H1 (cell line): ENCODE data around the gene NUP205. TPM values are rescaled to one million over a fixed set of nuclear protein-coding genes. Genes with fewer than 3 reads are reported as not detected.

Source experiments
- CTCF ChIA-PET: fragments of 300-600 bp; sonication (Branson Sonifier 250); formaldehyde crosslinking; loops from one replicate; lab custom pipeline; 2021; ENCODE audit not compliant: partially characterized antibody; lab: Charles Lee
- POLR2A ChIA-PET: fragments of 300-600 bp; sonication (Branson Sonifier 250); formaldehyde crosslinking; loops from one replicate; lab custom pipeline; 2021; ENCODE audit warnings: inconsistent platforms; ENCODE audit not compliant: partially characterized antibody; lab: Charles Lee
- DNase-seq, 2 experiments: peaks; one replicate each; pipeline versions ENCODE4 v3.0.0 to v3.0.0-alpha.2; 2010 to 2022; ENCODE audit warnings: low spot score in 2 of 2, low read depth in 1 of 2, mixed read lengths in 1 of 2
- FAIRE-seq: peaks from 2 replicates; lab custom pipeline; 2011; peaks lifted over from hg19 to GRCh38; lab: Jason Lieb, UNC
- H2AFZ ChIP-seq: 2 replicates; pipeline ENCODE4 v1.8.1; 2012; ENCODE audit warnings: low read length, inconsistent platforms
- H2AK5ac ChIP-seq: 2 replicates; pipeline ENCODE4 v1.6.1; 2013; ENCODE audit warnings: low read depth, low read length
- H2BK120ac ChIP-seq: replicated peaks from 2 replicates; pipeline ENCODE3; 2013; ENCODE audit warnings: low read depth, low read length, inconsistent platforms
- H2BK12ac ChIP-seq: 2 replicates; pipeline ENCODE4 v1.6.1; 2013; ENCODE audit warnings: low read depth, low read length
- H2BK15ac ChIP-seq: 2 replicates; pipeline ENCODE4 v1.6.1; 2013; ENCODE audit warnings: low read length
- H2BK20ac ChIP-seq: 2 replicates; pipeline ENCODE4 v1.6.1; 2013; ENCODE audit warnings: low read length
- H2BK5ac ChIP-seq: 2 replicates; pipeline ENCODE4 v1.6.1; 2013; ENCODE audit warnings: low read depth, low read length
- H3K14ac ChIP-seq: 2 replicates; pipeline ENCODE4 v1.6.1; 2013; ENCODE audit warnings: inconsistent platforms; ENCODE audit not compliant: insufficient read length
- H3K18ac ChIP-seq: 2 replicates; pipeline ENCODE4 v1.6.1; 2013; ENCODE audit warnings: low read length; ENCODE audit errors: extremely low read depth
- H3K23ac ChIP-seq: 2 replicates; pipeline ENCODE4 v1.6.1; 2013; ENCODE audit warnings: inconsistent platforms; ENCODE audit not compliant: insufficient read length
- H3K23me2 ChIP-seq: 2 replicates; pipeline ENCODE4 v1.6.1; 2013; ENCODE audit warnings: low read depth, low read length
- H3K27ac ChIP-seq: 2 replicates; pipeline ENCODE4 v1.6.1; 2011; ENCODE audit warnings: low read depth, low read length, inconsistent platforms
- H3K27me3 ChIP-seq, 4 experiments: replicated peaks in 1 of 4; 1 replicate in 1 of 4; 2 replicates in 3 of 4; pipeline versions ENCODE4 v1.6.1 to v1.8.1; 2011 to 2013; ENCODE audit warnings: low read length in 3 of 4, mild to moderate bottlenecking in 3 of 4, inconsistent platforms in 2 of 4, mixed read lengths in 2 of 4, moderate library complexity in 1 of 4; ENCODE audit not compliant: control insufficient read depth in 3 of 4, insufficient read depth in 3 of 4; ENCODE audit errors: extremely low read depth in 1 of 4
- H3K36me3 ChIP-seq, 4 experiments: 2 replicates each; pipeline versions ENCODE4 v1.6.1 to v1.8.1; 2011 to 2013; ENCODE audit warnings: mild to moderate bottlenecking in 4 of 4, low read length in 3 of 4, moderate library complexity in 2 of 4, control low read depth in 1 of 4, inconsistent platforms in 1 of 4; ENCODE audit not compliant: insufficient read depth in 4 of 4, control insufficient read depth in 2 of 4
- H3K4ac ChIP-seq: replicated peaks from 2 replicates; pipeline ENCODE3; 2013; ENCODE audit warnings: low read length, low read depth, mixed read lengths, inconsistent platforms; ENCODE audit not compliant: insufficient read length
- H3K4me1 ChIP-seq, 4 experiments: replicated peaks in 1 of 4; 1 replicate in 1 of 4; 2 replicates in 3 of 4; pipeline versions ENCODE4 v1.6.1 to v1.8.1; 2011 to 2013; ENCODE audit warnings: low read length in 3 of 4, inconsistent platforms in 2 of 4, mixed read lengths in 1 of 4; ENCODE audit not compliant: insufficient read depth in 4 of 4, control insufficient read depth in 3 of 4
- H3K4me2 ChIP-seq, 2 experiments: 2 replicates each; pipeline versions ENCODE4 v1.6.1 to v1.8.1; 2011 to 2013; ENCODE audit warnings: low read depth in 2 of 2, low read length in 2 of 2, control low read depth in 1 of 2, inconsistent platforms in 1 of 2, mild to moderate bottlenecking in 1 of 2; ENCODE audit not compliant: insufficient read depth in 1 of 2
- H3K4me3 ChIP-seq, 4 experiments: fragments of 200-600, 300-600 bp in 1 of 4; sonication (generic), shearing (Covaris generic), sonication (Bioruptor Twin) in 1 of 4; 2 replicates each; pipeline versions ENCODE4 v1.5.1 to v1.8.1; 2011 to 2016; ENCODE audit warnings: low read length in 4 of 4, low read depth in 3 of 4, control low read depth in 2 of 4, inconsistent platforms in 2 of 4, mild to moderate bottlenecking in 2 of 4, mixed read lengths in 1 of 4, moderate library complexity in 1 of 4; ENCODE audit not compliant: insufficient read depth in 2 of 4; ENCODE audit errors: extremely low read depth in 1 of 4
- H3K56ac ChIP-seq: replicated peaks from 2 replicates; pipeline ENCODE3; 2013; ENCODE audit warnings: low read depth, mild to moderate bottlenecking, mixed read lengths, low read length, inconsistent platforms; ENCODE audit not compliant: insufficient read length
- H3K79me1 ChIP-seq: 2 replicates; pipeline ENCODE4 v1.6.1; 2013; ENCODE audit warnings: low read depth, low read length, control low read depth
- H3K79me2 ChIP-seq, 2 experiments: 2 replicates each; pipeline versions ENCODE4 v1.6.1 to v1.8.1; 2012 to 2013; ENCODE audit warnings: low read length in 2 of 2, mild to moderate bottlenecking in 2 of 2, inconsistent platforms in 1 of 2; ENCODE audit not compliant: insufficient read depth in 2 of 2, control insufficient read depth in 1 of 2
- H3K9ac ChIP-seq, 4 experiments: replicated peaks in 1 of 4; 1 replicate in 1 of 4; 2 replicates in 3 of 4; pipeline versions ENCODE4 v1.6.1 to v1.8.1; 2011 to 2013; ENCODE audit warnings: low read depth in 3 of 4, low read length in 3 of 4, control low read depth in 2 of 4, mild to moderate bottlenecking in 2 of 4, moderate library complexity in 2 of 4, inconsistent platforms in 1 of 4; ENCODE audit errors: extremely low read depth in 1 of 4
- H3K9me3 ChIP-seq, 2 experiments: 2 replicates each; pipeline versions ENCODE4 v1.6.1 to v1.8.1; 2012 to 2013; ENCODE audit warnings: mild to moderate bottlenecking in 2 of 2, moderate library complexity in 2 of 2, control low read depth in 1 of 2, inconsistent platforms in 1 of 2, low read depth in 1 of 2, low read length in 1 of 2, mixed read lengths in 1 of 2; ENCODE audit not compliant: insufficient read depth in 2 of 2
- H4K20me1 ChIP-seq, 2 experiments: replicated peaks in 1 of 2; 2 replicates each; pipeline versions ENCODE3 to v1.8.1; 2011 to 2013; ENCODE audit warnings: inconsistent platforms in 2 of 2, low read length in 2 of 2, mild to moderate bottlenecking in 1 of 2; ENCODE audit not compliant: insufficient read depth in 2 of 2, control insufficient read depth in 1 of 2
- H4K5ac ChIP-seq: 2 replicates; pipeline ENCODE4 v1.6.1; 2013; ENCODE audit warnings: low read length, low read depth, mixed read lengths, inconsistent platforms; ENCODE audit not compliant: insufficient read length
- H4K8ac ChIP-seq: 2 replicates; pipeline ENCODE4 v1.8.0; 2013; ENCODE audit warnings: mild to moderate bottlenecking, moderate library complexity, low read length, inconsistent platforms; ENCODE audit not compliant: insufficient read depth; ENCODE audit errors: extremely low read depth
- H4K91ac ChIP-seq: replicated peaks from 2 replicates; pipeline ENCODE3; 2013; ENCODE audit warnings: low read length, mixed read lengths, inconsistent platforms; ENCODE audit not compliant: insufficient read length
- ATF3 ChIP-seq: IDR thresholded peaks from 2 replicates; pipeline ENCODE4 v1.6.1; 2011; ENCODE audit warnings: low read depth, mild to moderate bottlenecking, low read length; ENCODE audit not compliant: insufficient read depth
- BACH1 ChIP-seq: IDR thresholded peaks from 2 replicates; pipeline ENCODE4 v1.6.1; 2012; ENCODE audit warnings: low read length, improper control_type of control experiment
- CTCF ChIP-seq, 3 experiments: IDR thresholded peaks; 1 replicate in 2 of 3; 2 replicates in 1 of 3; pipeline versions ENCODE4 v1.5.1 to v1.6.1; 2011; ENCODE audit warnings: low read length in 3 of 3, mild to moderate bottlenecking in 3 of 3, inconsistent platforms in 2 of 3, low read depth in 1 of 3, moderate library complexity in 1 of 3; ENCODE audit not compliant: insufficient read depth in 1 of 3; ENCODE audit errors: control extremely low read depth in 1 of 3
- EGR1 ChIP-seq: IDR thresholded peaks from 2 replicates; pipeline ENCODE4 v1.6.1; 2011; ENCODE audit warnings: low read depth, low read length, borderline replicate concordance
- FOSL1 ChIP-seq: IDR thresholded peaks from 2 replicates; pipeline ENCODE4 v1.6.1; 2011; ENCODE audit warnings: mild to moderate bottlenecking, low read depth, low read length, moderate library complexity; ENCODE audit not compliant: insufficient read depth
- RBBP5 ChIP-seq: IDR thresholded peaks from 2 replicates; pipeline ENCODE4 v1.7.1; 2012; ENCODE audit warnings: low read depth, mild to moderate bottlenecking, inconsistent platforms, low read length, moderate library complexity, borderline replicate concordance
- SIRT6 ChIP-seq: IDR thresholded peaks from one replicate; pipeline ENCODE4 v1.7.1; 2012; ENCODE audit warnings: low read length, inconsistent platforms
- SP1 ChIP-seq: IDR thresholded peaks from 2 replicates; pipeline ENCODE4 v1.6.1; 2011; ENCODE audit warnings: low read depth, low read length
- TCF12 ChIP-seq: IDR thresholded peaks from 2 replicates; pipeline ENCODE4 v1.6.1; 2011; ENCODE audit warnings: low read depth, mild to moderate bottlenecking, low read length
- USF2 ChIP-seq: IDR thresholded peaks from 2 replicates; pipeline ENCODE4 v1.6.1; 2011; ENCODE audit warnings: low read length, improper control_type of control experiment
- WGBS, 2 experiments: shearing (Covaris generic) in 1 of 2; methylation state at CpG; one replicate each; pipeline versions ENCODE4 v1.1.6 to v1.1.7; 2013 to 2015; ENCODE audit warnings: low lambda C conversion rate in 2 of 2, mixed read lengths in 2 of 2, inconsistent platforms in 1 of 2, low coverage in 1 of 2, missing lambda C conversion rate in 1 of 2; ENCODE audit not compliant: insufficient replicate concordance in 2 of 2, insufficient coverage in 1 of 2, insufficient read length in 1 of 2; ENCODE audit errors: extremely low coverage in 1 of 2, missing lambda C conversion rate in 1 of 2; 5-methylcytosine and 5-hydroxymethylcytosine counted together
- polyA plus RNA-seq, 7 experiments: library from polyadenylated mRNA; depleted of rRNA in 3 of 7; stranded (reverse) in 5 of 7; unstranded in 2 of 7; fragments of >200 nt in 5 of 7; fragments of 200-250 nt in 2 of 7; gene quantifications; 1 replicate in 5 of 7; 2 replicates in 1 of 7; 4 replicates in 1 of 7; pipeline versions ENCODE4 v1.2.1 to v1.2.3, GENCODE V29; 2011 to 2013; ENCODE audit warnings: missing spikeins in 2 of 7, mixed read lengths in 2 of 7
- total RNA-seq: library from RNA; stranded (reverse); fragmentation: NEBNext Ultra II Directional; extraction: Animal tissue kit (Norgen Biotek cat#: 25700); gene quantifications from 2 replicates; pipeline ENCODE4 v1.2.1, GENCODE V29; 2021

NUP205 gene
- total and polyA plus RNA-seq, 2 of the 8 experiments (the other 6 are each of a cell fraction or from before 2014, with no cell fraction given) = 148 to 216 TPM

GRCh38 chr7:135658564-135658963 lies 100.8 kb downstream of the NUP205 start:
- Histone ChIP-seq H3K23ac (no peak overlapping the region), H2BK15ac (no peak overlapping the region)
- CTCF ChIA-PET = interaction anchor here (0.5 to 4.6 kb wide), 3 partner anchors 14 to 296 kb away, joined by 4 to 38 read pairs (median 5); no protein-coding TSS in a partner anchor
- TF ChIP-seq RBBP5 (no peak), SP1 (no peak), EGR1 (no peak), TCF12 (no peak), FOSL1 (no peak), SIRT6 (no peak), BACH1 (no peak), ATF3 (no peak), CTCF (IDR thresholded peaks at IDR 0.05; ENCODE audit: control extremely low read depth in 1 of 3, insufficient read depth in 1 of 3, low read depth in 1 of 3, low read length in 3 of 3) (no peak), USF2 (no peak)

More at GRCh38 chr7:135658564-135658963, 100.8 kb downstream of the NUP205 start:
- H4K20me1 ChIP-seq = no peaks in the 10 kb centered on the region
- peaks cover 2% of the 10 kb centered on the region; the same call in 1 of the 2 replicates for H3K23me2 ChIP-seq
- H2BK120ac ChIP-seq = no peak overlapping the region
- H3K14ac ChIP-seq = no peak overlapping the region
- peaks cover 0 to 12% of the 10 kb centered on the region in 2 experiments; a peak in 3 of 4 replicates for H3K79me2 ChIP-seq
- no peaks in the 10 kb centered on the region for H3K79me1 ChIP-seq
- no peaks in the 10 kb centered on the region for H3K27me3 ChIP-seq
- no peak overlapping the region for H3K18ac ChIP-seq
- no peak overlapping the region for H3K4ac ChIP-seq
- H2BK12ac ChIP-seq = no peak overlapping the region
- H3K4me2 ChIP-seq = no peak overlapping the region
- H3K4me1 ChIP-seq = no peaks in the 10 kb centered on the region; a peak in 2 of 7 replicates
- no peak overlapping the region for H4K5ac ChIP-seq
- POLR2A ChIA-PET = interaction anchor here (1.5 kb wide), 1 partner anchor 96 kb away, joined by 3 read pairs; no protein-coding TSS in a partner anchor
- no peak overlapping the region for H2BK5ac ChIP-seq
- no peak overlapping the region for H3K27ac ChIP-seq
- no peak overlapping the region for H4K91ac ChIP-seq
- H3K36me3 ChIP-seq = no peaks in the 10 kb centered on the region
- DNase-seq (no peak), FAIRE-seq (no peak)
- no peak overlapping the region for H2BK20ac ChIP-seq
- H3K9ac ChIP-seq = no peak overlapping the region
- H3K56ac ChIP-seq = no peak overlapping the region
- H2AFZ ChIP-seq = peak overlapping the region; percentile 13; the same call in 1 of the 2 replicates
- no peaks in the 10 kb centered on the region for H3K9me3 ChIP-seq
- WGBS, 2 experiments = 89% methylated on average over 5 of the region's 5 CpGs; no CpG with 5 or more reads in 1 of the 2 experiments
- H4K8ac ChIP-seq = no peak overlapping the region
- no peak overlapping the region for H2AK5ac ChIP-seq
- H3K4me3 ChIP-seq = no peak overlapping the region
